Choroid plexus epithelial cell (primary cell): Measurements from ENCODE around the gene CBX4.

Source experiments
- DNase-seq: peaks from one replicate; pipeline ENCODE4 v3.0.0-alpha.2; 2010; ENCODE audit warnings: low read depth
- H3K4me3 ChIP-seq: 2 replicates; pipeline ENCODE4 v1.5.1; 2011; ENCODE audit warnings: low read depth, mild to moderate bottlenecking, control low read depth, low read length, moderate library complexity
- TF ChIP-seq, protein P1 (sequence below): conservative IDR thresholded peaks from 2 replicates; pipeline ENCODE4 v1.5.1; 2011; ENCODE audit warnings: low read depth, mild to moderate bottlenecking, control low read depth, inconsistent platforms, low read length, moderate library complexity

CBX4 gene

DNA sequence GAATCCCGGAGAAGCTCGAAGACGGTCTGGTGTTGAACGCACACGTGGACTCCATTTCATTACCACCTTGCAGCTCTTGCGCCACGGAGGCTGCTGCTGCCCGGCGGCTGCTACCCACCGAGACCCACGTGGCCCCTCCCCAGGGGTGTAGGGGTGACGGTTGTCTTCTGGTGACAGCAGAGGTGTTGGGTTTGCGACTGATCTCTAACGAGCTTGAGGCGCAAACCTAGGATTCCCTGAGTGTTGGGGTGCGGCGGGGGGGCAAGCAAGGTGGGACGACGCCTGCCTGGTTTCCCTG lies 1.7 kb upstream of the CBX4 start:
- H3K4me3 ChIP-seq = no peak overlapping the region
- TF ChIP-seq, protein P1, sequence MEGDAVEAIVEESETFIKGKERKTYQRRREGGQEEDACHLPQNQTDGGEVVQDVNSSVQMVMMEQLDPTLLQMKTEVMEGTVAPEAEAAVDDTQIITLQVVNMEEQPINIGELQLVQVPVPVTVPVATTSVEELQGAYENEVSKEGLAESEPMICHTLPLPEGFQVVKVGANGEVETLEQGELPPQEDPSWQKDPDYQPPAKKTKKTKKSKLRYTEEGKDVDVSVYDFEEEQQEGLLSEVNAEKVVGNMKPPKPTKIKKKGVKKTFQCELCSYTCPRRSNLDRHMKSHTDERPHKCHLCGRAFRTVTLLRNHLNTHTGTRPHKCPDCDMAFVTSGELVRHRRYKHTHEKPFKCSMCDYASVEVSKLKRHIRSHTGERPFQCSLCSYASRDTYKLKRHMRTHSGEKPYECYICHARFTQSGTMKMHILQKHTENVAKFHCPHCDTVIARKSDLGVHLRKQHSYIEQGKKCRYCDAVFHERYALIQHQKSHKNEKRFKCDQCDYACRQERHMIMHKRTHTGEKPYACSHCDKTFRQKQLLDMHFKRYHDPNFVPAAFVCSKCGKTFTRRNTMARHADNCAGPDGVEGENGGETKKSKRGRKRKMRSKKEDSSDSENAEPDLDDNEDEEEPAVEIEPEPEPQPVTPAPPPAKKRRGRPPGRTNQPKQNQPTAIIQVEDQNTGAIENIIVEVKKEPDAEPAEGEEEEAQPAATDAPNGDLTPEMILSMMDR = no peak
- peak; percentile 44 for DNase-seq

DNA sequence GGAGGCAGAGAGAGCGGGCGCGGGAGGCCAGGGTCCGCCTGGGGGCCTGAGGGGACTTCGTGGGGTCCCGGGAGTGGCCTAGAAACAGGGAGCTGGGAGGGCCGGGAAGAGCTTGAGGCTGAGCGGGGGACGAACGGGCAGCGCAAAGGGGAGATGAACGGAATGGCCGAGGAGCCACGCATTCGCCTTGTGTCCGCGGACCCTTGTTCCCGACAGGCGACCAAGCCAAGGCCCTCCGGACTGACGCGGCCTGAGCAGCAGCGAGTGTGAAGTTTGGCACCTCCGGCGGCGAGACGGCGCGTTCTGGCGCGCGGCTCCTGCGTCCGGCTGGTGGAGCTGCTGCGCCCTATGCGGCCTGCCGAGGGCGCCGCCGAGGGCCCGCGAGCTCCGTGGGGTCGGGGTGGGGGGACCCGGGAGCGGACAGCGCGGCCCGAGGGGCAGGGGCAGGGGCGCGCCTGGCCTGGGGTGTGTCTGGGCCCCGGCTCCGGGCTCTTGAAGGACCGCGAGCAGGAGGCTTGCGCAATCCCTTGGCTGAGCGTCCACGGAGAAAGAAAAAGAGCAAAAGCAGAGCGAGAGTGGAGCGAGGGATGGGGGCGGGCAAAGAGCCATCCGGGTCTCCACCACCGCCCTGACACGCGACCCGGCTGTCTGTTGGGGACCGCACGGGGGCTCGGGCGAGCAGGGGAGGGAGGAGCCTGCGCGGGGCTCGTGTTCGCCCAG lies 1.2 kb upstream of the CBX4 start:
- peak; percentile 55 for DNase-seq
- no peak overlapping the region for H3K4me3 ChIP-seq
- TF ChIP-seq, protein P1 = peak; percentile 21

DNA sequence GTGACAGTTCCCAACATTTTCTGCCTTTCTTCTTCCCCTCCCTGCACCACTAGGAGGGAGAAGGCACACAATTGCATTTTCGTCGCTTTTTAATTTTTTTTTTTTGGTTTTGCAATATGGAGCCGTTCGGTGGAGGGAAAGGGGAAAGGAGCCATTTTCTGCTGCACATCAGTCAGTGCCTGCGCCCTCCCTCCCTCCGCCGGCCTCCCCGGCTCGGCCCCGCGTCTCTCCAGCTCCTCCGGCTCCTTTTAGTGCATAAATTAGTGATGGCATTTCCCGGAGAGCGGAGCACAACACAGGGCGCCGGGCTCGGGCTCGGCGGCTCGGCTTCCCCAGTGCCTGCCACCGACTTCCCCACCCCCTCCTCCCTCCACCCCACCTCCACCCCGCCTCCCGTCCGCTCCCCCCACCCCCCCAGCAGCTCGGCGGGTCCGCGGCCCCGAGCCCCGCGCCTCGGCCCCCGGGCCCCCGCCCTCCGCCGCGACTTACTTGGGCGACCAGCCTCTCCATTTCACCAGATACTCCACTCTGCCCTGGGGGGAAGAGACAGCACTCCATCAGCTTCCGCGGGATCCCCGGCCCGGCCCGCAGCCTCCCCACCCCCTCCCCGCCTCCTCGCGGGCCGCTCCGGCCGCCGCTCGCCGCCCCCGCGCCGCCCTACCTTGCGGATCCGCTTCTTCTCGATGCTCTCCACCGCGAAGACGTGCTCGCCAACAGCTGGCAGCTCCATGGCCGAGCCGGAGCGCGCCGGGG lies 542 bp downstream of the CBX4 start:
- TF ChIP-seq, protein P1 = peak; percentile 38
- peak; percentile 69 for DNase-seq
- H3K4me3 ChIP-seq = peak overlapping the region; percentile 78

DNA sequence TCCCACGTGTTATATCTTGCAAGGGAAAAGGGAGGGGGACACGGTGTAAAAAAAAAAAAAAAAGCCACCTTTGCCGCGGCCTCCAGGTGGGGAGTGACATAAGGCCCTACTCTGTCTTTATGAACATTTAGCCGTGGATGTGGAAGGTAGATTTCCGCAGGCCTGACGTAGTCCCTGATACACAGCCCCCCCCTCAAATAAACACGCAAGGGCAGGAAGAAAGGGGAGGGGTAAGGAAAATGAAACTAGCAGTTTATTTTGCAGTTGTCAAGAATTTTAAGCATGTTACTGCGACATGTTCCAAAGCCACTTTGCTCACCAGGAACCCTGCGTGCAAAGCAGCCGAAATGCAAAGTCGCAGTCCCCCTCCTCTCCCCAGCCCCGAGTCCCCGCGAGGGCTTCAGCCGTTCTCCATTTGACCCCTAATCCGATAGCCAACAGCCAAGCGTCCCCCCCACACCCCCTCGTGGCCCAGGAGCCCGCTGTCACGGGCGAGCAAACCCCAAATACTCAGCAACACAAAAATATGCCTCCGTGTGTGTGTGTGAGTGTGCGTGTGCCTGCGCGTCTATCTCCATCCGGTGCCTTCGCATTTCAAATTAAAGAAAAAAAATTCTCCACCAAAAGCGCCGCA lies 1.2 kb downstream of the CBX4 start:
- peak overlapping the region; percentile 78 for H3K4me3 ChIP-seq
- TF ChIP-seq, protein P1 = no peak
- DNase-seq = no peak

DNA sequence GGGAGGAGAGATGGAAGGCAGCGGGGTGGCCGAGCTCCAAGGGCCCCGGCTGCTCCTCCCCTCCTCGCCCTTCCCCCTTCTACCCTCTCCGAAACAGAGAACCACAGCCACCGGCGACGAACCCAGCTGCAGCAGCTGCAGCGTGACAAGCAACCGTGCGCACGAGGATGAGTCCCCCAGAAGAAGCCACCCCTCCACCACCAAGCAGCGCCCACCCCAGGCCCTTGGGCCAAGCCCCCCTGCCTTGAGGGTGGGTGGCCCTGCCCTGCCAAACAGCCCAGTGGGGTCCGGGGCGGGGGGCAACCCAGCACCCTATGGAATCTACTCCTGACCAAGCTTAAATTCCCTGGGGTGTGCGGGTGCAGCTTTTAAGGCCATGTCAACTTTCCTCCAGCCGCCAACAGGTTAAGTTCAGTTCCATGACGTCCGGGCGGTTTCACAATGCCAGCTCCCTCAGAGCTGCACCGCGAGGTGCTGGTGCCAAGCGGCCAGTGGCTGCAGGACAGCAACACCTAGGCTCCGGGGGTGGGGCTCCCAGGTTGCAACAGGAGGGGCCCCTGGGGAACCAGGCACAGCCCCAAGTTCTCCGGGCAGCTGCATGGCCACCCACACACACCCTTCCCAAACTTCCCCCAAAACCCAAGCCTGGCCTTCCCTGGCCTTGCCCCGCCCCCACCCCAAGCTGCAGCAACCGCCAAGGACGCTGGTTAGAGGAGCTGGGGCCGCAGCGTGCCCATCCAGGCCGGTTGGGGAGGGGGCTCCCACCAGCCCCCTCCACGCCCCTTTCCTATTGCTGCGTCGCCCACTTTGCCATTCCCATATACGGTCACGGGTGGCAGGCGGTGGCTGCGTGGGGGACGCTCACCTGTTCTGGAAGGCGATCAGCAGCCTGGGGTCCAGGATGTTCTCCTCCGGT lies 2.0 kb downstream of the CBX4 start:
- peak; percentile 73 for DNase-seq
- TF ChIP-seq, protein P1 = peak; percentile 21
- peak overlapping the region; percentile 78 for H3K4me3 ChIP-seq

DNA sequence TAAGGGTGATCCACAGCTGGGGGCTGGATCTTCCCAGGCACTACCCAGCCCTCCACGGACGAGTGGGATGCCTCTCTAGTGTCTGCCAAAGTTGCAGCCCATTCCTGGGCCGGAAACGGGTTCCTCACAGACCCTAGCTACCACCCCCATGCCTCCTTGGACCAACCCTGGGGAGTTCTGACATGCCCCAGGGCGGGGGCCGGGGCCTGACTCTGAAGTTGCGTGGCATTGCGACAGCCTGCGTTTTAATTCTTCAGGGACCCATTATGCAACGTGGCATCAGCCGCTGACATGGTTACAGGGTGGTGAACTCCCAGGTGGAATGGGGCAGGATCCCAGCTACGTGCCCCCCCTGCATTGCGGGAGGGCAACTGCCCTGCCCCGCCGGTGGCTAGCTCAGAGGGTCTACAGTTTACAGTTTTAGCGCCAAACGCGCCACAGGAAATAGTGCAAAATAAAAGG lies 2.7 kb downstream of the CBX4 start:
- TF ChIP-seq, protein P1 = no peak
- no peak for DNase-seq
- no peak overlapping the region for H3K4me3 ChIP-seq
